Measurements from ENCODE around the gene STARD7.

DNA sequence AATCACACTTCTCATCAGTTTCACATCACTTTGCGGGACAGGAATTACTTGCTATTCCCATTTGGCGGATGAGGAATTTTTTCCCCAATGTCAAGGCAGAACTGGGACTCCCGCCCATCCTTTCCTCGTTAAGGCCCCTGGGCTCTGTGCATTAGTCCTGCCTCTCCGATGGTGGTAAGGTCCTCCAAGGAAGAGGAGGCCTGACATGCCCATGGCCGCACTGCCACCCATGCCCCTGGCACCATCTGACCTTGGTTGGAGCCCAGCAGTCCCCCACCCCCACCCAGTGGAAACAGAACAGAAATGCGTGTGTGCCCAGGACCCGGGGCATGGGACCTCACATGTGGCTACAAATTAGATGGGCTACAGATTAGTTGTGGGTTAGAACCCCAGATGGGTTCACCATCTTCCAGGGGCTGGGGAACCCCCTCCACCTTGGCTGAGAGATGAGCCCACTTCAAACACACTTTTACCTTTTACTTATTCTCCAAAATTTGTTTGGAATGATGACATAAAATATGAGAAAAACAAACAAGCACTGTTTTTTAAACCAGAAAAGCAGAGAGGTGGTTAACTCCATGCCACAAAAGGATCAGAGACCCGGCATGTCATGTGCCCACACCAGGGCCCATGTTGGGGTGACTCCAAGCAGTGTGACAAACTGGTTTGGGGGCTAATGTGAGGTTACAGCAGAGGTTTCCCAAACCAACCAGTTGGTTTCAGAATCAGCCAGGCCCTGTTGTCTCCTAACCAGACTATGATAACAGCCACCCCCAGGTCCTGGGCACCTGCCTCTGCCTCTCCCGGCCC is 52.4 kb downstream of the STARD7 start:
- TF ChIP-seq CTCF (IDR thresholded peaks at IDR 0.05) = no peak
- TF ChIP-seq EZH2 (IDR thresholded peaks at IDR 0.05; ENCODE audit: borderline replicate concordance, insufficient read depth, low read depth, low read length, poor library complexity, severe bottlenecking) = no peak

Data from B cell (primary cell).